Astrocyte (in vitro differentiated cells and primary cell): ENCODE results near the gene ZNF653.

Experiments used
- EZH2 ChIP-seq: IDR thresholded peaks from 2 replicates; pipeline ENCODE4 v1.6.1; 2012; ENCODE audit warnings: mild to moderate bottlenecking, low read length, inconsistent platforms; ENCODE audit not compliant: insufficient read depth
- TF ChIP-seq, protein P1 (sequence below): IDR thresholded peaks from 2 replicates; pipeline ENCODE4 v1.5.1; 2011; ENCODE audit warnings: low read depth, mild to moderate bottlenecking, inconsistent platforms, low read length, moderate library complexity; ENCODE audit not compliant: insufficient read depth

- TF ChIP-seq, protein P1, sequence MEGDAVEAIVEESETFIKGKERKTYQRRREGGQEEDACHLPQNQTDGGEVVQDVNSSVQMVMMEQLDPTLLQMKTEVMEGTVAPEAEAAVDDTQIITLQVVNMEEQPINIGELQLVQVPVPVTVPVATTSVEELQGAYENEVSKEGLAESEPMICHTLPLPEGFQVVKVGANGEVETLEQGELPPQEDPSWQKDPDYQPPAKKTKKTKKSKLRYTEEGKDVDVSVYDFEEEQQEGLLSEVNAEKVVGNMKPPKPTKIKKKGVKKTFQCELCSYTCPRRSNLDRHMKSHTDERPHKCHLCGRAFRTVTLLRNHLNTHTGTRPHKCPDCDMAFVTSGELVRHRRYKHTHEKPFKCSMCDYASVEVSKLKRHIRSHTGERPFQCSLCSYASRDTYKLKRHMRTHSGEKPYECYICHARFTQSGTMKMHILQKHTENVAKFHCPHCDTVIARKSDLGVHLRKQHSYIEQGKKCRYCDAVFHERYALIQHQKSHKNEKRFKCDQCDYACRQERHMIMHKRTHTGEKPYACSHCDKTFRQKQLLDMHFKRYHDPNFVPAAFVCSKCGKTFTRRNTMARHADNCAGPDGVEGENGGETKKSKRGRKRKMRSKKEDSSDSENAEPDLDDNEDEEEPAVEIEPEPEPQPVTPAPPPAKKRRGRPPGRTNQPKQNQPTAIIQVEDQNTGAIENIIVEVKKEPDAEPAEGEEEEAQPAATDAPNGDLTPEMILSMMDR: no peak
- TF ChIP-seq EZH2: no peak
Observed at GRCh38 chr19:11486661-11487503, 18.8 kb downstream of the ZNF653 start.
